NCI-H146 (cell line): ENCODE results near the gene TTC28.

ENCODE experiments used
- DNase-seq: peaks from one replicate; lab custom pipeline; 2025; lab: John Stamatoyannopoulos, UW

TTC28 gene

DNA sequence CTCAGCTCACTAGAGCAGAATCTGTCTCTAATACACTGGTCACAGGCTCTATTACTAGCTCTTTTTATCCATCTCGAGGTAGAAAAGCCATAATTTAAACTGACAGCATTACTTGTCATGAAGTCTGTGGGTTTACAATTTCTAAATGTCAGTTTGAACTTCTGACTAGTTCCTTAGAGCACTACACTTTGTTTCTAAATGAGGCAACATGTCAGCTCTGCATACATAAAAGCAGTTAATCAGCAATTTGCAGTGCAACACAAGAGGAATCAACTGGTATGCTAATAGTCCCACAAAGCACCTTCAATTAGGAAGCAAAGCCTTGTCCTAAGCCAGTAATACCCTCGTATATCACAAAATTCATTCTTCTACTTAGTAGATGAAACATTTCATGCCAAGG, 321.3 kb downstream of the TTC28 start:
- DNase-seq = no peak

DNA sequence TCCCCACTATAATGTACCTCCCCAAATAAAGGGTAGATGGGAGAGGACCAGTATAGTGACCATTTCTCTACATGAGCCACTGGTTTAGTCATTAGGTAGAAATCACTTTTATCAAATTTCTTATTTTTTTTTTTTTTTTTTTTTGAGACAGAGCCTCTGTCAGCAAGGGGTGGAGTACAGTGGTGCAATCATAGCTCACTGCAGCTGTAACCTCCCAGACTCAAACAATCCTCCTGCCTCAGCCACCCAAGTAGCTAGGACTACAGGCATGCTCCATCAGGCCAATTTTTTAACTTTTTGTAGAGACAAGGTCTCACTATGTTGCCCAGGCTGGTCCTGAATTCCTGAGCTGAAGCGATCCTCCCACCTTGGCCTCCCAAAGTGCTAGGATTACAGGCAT, 322.4 kb downstream of the TTC28 start:
- DNase-seq = no peak

DNA sequence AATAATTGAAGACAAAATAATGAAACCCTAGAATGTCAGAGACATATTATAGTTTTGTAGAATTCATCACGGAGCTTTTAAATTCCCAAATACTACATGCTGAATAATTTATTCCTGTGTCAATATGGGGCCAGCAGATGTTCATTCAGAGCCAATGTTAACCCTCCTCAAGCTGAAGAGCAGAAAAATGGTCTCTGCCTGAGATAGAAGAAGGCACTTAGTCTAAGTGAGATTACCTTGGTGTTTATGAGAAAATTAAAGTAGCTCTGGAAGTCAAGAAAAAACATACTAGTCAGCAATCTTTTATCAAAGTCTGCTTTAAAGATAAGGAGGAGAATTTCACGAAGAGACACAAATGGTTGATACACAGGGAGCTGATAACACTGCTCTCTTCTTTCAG, 328.2 kb downstream of the TTC28 start:
- DNase-seq = no peak

DNA sequence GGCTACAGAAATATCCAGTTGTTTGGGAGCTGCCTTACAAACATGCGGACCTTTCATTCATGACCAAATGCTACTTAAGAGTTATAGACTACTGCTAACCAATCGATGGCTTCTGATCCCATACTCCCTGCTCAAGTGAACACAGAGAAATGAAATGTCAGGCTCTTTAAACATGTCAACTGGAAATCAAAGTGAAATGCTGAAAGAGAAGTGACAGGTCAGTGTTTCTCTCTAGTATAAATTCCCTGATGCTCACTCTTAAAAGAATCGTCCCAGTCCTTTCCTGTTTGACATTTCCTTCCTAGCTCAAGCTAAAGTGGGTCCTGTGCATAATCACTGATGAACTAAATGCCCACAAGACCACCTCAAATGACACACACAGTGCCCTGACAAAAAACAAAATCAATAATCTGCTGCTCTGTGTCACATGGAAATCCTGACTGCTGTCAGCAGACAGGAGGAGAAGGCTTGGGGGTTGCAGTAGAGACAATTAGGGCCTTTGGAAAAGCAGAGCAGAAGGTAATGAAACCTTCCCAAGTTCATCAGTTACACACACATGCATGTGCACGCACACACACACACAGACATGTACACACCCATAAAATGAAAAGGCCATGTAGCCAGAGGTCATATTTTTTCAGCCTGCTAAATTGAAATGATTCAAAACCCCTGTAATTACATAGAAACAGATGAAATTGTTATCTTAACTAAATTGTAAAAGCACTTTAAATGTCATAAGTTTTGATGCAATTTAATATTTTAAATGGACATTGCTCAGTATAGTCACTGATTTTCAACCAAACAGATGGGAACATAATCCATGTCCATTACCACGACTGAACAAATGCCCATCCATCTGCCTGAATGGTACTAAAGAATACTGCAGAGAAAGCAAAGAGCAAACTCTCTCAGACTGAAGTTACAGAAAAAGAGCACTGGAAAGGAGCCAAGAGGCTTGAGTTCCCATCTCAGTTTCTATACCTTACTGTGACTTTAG, 330.7 kb downstream of the TTC28 start:
- DNase-seq = no peak

DNA sequence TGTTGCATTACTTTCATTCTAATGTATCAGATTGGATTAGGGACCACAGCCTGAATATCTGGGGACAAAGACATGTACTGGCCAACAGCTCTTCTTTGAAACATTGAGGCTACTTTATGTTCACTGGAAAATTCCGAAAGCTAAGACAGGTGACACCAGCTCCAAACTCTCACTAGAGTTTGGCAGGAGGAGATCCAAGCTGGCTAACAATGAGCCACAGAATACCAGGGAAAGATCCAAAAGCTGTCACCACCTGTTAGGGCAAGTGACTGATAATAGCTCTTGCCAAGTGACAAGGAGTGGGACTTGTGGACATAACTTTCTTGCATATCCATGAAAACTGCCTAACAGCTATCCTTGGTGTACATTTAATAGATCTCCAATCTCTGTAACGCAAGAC, 333.3 kb downstream of the TTC28 start:
- no peak for DNase-seq

DNA sequence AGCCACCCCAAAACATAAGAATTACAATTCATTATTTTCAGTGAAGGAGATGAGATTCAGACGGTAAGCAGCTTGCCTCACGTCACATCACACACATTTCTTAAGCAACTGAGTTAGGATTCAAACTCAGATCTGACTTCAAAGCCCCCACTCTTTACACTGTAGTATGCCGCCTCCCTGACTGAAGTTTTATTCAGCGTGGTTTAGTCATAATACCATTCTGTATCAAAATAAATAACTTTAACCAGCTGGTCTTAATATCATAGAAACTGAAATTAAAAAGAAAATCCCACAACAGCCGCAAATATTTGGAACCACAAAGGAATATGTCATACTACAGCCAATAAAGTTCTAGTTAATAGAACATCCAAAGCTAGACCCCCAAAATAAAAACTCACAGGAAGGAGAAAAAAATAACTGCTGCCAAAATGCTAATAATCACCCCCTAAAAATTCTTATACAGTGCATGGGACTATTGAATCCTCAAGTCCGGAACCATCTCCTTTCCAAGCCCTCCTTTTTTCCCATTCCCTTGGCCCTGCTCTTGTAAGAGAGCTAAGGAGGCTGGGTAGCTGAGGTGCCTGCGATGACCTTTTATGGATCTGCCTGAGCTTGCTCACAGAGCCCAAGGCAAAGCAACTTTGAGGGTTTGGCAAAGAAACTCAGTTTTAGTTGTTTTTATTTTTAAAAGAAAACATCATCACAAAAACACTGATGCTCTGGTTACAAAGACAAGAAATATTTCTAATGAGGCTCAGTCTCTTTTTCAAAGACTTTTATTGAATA, 334.5 kb downstream of the TTC28 start:
- DNase-seq = no peak

DNA sequence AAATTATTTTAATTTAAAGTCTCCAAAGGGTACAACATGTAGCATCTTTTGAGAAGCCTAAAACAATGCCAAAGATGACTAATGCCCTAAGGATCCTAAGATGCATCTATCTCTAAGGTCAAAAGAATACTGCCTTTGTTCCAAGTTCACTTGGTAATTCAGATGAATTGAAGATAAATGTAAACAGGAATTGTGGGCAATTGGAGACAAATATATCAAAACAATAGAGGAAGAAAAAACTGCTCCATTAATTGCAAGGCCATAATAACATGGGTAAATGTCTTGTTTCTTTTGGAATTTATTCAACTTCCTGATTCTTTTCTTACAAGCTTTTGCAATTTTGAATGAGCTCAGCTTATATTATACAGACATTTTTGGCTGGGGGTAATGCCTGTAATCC, 338.6 kb downstream of the TTC28 start:
- no peak for DNase-seq

DNA sequence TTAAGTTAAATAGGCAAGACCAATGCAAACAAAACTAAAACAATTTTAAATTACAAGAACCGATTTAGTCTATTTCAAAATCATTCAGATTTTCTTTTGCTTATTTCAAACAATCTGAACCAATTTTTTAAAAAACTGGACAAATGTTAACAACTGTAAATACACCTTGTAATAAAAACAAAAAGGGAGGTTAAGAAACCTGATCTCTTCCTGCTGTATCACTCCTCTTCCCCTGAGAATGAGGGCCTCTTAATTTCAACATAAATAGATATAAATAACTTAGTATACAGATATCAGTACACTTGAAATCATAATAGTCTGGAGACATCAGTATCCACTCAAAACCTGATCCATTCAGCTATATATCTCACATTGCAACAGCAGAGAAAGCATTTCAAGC, 346.6 kb downstream of the TTC28 start:
- DNase-seq = no peak

DNA sequence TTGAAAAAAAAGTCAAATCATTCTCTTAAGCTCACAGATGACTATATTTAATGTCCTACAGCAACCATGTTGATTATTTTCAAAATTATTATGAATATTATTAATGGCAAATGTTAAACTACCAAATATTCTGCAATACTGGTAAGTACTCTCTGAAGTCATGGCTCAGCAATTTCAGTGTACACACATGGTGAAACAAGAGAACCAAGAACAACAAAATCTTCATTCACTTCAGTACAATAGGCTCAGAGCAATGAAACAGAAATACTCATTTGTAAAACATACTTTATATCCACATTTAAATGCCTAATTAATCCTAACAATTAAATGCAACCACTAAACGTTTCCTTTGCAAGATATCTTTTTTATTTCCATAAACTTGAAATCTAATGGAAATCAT, 347.2 kb downstream of the TTC28 start:
- DNase-seq = no peak

DNA sequence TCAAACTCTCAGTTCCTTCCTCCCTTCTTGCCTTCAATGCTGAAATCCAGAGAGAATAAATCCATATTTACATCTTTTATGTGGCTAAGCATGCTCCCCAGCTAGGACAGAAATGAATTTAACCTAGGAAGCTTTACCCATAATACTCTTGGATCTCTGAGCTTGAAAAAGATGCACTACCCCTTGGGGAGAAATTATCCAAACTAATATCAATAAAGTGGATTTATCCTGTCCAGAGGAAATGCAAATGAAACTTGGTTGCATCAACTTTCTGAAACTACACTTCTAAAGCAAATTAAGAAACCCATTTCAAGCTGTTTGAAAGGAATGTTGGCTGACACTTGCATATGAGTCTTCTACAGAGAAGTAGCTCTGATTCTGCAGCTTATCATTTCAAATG, 347.9 kb downstream of the TTC28 start:
- DNase-seq = no peak

DNA sequence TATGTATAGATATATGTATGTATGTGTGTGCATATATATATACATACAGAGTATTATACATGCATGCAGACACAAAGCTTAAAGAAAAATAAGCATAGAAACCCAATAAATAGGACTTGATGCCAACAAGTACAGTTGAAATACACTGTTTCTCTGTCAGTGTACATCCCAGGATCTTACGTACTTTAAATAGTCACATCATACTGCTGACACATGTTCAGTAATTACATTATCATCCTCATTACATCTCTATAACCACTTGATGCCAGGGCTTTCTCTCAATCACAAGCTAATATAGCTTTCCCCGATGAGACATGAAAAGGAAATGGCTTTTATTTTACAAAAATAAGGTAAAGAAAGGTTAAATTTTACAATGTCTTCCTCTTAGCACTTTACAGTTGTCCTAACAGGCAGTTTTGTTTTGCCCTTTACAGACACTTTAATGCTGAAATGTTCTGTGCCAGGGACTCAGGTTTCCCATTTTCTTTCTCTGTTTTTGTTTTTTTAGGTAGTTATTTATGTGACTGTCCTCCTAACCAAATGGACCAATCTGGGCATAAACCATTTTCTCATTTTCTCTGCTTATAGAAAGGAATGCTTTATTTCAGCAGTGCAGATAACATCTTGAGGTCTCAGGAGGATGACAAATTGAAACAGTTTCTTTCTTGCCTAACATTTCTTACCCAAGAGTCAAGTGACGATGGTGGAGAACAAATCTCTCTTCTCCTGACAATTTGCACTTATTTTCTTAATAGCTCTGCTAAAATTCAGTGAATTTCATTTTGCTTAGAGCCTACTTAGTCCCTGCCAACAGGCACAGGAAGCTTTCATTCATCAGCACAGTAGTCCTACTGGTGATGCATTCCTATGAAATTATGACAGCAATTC, 350.2 kb downstream of the TTC28 start:
- no peak for DNase-seq

DNA sequence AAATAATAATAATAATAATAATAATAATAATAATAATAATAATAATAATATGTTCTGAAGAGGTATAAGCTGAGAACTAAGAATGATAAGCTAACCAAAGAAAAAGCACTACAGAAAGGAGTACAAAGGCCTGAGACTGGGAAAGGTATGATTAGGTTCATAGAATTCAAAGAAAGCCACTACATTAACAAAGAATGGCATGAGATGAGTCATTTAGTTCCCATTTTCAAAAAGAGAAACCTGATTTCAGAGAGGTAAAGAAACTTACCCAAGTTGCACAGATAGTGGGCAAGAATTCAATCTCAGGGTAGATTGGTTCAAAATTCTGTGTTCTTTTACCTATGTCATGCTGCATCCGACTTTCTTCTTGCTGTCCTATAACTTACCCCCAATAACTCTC, 350.9 kb downstream of the TTC28 start:
- DNase-seq = no peak

DNA sequence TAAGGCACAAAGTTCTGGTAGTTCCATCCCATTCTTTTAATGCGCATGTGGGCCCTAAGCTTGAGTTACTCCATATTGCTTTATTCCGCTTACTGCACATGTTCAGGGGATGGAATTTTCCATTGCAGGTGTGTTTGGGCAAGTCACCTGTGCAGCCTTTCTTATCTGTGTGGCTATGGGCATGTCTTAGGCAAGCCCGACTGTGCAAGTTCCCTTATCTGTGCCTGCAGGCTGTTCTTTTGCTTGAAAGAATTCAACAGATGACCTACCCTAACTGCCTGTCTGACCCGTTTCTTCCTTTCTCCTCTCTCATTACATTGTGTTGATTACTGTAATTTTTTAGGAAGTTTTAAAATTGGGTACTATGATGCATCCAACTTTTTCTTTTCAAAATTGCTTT, 363.6 kb downstream of the TTC28 start:
- DNase-seq = no peak

DNA sequence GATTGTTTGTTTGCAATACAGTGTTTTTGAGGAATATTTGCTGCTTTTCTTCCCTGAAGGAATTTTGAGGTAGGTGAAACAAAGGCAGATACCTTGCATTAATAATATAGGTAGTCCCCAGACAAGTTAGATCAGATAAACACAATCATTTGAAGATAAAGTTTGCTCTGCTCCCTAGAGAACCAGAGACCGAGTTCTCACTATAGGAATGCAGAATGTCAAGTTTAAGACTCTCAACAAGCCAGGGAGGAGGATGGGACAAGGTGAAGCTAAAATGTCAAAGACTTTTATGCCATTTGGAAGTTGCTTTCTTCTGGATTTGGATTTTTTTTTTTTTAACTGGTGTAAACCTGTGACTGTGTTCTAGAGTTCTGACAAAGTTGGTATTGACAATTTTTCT, 364.7 kb downstream of the TTC28 start:
- no peak for DNase-seq

DNA sequence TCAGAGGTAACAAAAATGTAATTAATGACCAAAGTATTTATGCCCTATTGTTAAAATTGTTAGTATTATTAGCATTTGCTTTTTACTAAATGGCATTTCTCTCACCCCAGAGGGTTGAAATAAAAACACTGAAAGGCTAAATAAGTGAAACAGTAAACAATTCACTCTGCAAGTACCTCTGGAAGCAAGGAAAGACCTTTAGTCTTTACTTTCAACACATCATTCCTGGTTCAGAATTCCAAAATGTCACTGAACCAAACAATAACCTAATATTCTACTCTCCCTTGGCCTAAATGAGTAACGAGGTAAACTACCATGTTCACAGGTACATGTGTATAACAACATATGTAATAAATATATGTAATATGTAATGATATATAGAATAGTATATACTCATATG, 369.3 kb downstream of the TTC28 start:
- no peak for DNase-seq

DNA sequence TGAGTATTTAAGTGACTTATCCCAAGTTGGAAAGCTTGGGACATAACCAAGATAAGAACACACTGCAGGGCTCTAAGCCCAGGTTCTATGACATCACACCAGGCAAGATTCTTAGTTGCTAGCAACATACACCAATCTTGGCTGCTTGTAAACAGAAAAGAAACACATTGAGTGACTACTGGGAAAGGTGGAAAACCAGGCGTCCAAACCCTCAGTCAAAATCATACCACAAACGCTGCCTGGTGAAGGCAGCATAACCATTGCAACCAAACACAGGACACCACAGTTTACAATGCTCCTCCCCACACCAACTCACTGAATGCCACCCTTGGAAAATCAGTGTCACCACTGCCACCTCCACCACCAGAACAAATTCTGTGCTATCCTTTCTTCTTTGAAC, 379.9 kb downstream of the TTC28 start:
- no peak for DNase-seq

DNA sequence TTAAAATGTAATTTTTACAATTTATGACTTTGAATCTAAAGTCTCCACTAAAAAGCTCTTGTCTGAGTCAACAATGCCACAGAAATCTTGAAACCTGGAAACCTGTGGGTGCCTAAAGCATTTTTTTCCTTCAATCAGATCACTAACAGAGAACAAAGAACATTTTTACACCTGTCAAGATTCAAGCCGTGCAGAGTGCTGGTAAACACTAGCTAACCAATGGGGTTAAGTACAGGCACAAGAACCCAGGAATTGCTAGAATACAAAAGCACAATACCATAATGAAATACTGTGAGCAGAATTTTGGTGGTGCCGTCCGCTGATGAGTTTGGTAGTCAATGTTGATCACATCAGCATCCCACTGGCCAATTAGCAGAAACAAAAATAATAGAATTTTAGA, 380.3 kb downstream of the TTC28 start:
- DNase-seq = peak; percentile 57

DNA sequence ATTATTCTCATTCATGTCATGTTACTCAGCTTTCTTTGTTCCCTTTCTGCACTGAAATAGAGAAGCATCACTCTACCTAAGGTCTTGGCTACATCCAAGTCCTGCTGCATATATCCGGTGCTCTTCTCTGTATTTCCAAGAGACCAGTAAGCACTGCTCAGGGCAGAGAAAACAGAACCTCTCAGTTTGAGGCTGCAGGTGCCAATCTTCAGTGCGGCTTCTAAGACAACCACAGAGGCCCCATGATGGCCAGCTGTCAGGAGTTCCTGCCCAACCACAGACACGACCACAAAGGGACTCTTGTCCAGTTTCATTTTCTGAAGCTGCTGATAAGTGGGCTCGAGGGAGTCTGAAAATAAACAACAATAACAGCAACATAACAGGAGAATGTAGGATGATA, 382.1 kb downstream of the TTC28 start:
- no peak for DNase-seq

DNA sequence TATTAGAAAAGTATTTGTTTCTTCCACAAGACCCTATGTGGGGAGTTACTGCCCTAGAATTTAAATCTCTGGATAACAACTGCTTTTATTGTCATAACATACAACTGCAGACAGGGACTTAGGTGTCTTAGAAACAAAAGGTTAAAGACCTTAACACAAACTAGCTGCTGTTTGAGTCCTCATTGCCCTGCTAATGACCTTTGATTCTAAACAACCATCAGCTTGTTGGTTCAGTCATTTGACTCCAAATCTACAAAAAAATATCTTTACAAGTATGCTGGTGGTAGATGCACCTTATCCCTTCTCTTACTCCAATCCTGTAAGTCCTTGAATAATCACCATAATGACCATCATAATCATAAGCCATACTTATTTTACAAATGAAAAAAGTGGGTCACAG, 383.2 kb downstream of the TTC28 start:
- no peak for DNase-seq

DNA sequence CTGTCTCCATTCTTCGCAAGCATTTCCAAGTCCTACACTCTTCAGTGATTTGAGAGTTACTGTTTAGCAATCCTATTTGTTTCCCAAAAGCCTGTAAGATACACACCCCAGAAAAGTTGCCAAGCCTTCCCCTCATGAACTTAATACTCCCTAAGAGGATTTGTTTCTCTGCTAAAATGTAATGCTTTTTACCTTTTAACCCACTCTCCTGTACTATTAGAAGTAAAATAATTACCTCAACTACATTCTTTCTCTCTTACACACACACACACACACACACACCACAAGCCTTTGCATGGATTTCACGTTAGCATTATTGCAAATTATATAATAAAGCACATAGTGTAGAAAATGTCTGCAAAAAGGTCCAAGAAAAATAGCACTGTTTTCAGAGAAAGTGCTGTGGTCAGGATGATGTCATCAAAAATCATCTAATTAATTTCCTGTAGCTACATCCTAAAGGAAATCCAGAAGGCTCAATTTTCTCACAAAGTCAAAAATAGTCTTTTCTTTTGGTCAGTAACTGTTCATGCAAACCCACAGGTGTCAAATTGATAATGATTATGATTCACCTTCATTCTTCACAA, 396.5 kb downstream of the TTC28 start:
- DNase-seq = no peak

DNA sequence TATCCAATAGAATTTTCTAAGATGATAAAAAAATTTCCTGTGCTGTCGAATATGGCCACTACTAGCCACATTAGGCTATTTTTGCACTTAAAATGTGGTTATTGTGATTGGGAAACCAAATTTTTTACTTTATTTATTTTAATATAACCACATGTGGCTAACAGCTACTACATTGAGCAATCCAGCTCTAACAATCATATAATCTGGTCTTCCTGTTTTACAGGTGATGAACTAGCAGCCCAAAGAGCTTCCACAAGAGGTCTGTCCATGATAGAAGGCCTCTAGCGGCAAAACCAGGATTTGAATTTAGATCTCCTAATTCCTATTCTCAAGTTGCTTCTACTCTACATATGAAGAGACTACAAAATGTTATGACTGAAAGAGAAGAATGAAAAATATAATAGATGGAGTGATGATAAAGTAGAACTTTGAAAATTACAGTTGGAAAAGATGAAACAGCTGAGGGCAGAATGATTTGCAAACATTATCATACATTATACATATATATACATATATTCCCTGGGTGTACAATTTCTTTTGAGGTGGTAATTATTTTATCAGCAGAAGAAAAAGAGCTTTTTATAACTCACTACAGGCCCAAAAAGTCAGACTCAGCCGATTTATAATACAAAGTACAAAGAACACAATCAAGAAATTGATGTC, 397.1 kb downstream of the TTC28 start:
- DNase-seq = no peak
